Measurements from ENCODE around the gene GOPC.

GOPC gene

DNA sequence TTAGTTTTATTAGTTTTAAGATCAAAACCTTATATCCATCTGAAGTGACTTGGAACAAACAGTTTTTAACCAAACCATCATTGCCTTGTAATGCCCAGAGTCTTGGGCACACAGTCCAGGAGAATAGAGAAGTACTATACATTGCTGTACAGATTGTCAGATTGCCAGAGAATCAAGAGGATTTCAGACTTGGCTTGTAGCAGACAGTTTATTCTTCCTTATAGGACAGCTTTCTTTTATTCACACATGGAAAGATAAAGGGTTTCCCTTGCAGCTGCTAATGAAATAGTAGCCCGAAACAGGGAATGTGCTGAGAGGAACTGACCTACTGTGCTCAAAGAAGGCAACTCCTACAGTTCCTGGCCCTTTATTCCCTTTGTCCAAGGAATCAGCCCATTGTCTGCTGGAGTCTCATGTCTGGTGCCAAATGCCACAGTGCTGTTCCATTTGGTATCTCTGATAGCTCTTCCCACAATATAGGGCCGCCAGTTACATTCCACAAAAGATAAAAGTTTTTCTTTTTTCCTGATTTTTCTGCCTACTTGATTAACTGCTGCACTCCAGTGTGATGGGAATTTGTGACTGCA is 89.2 kb downstream of the GOPC start:
- Histone ChIP-seq H2AFZ (ENCODE audit: low read depth, low read length) (no peak overlapping the region), H3K27me3 (ENCODE audit: insufficient read depth, low read length) (no peaks in the 10 kb centered on the region), H3K4me1 (ENCODE audit: insufficient read depth, low read length) (peaks cover 12% of the 10 kb centered on the region), H3K4me3 (ENCODE audit: low read length) (no peak overlapping the region), H3K9me3 (ENCODE audit: low read length) (no peaks in the 10 kb centered on the region), H3K36me3 (ENCODE audit: insufficient read depth, low read length) (no peaks in the 10 kb centered on the region)

DNA sequence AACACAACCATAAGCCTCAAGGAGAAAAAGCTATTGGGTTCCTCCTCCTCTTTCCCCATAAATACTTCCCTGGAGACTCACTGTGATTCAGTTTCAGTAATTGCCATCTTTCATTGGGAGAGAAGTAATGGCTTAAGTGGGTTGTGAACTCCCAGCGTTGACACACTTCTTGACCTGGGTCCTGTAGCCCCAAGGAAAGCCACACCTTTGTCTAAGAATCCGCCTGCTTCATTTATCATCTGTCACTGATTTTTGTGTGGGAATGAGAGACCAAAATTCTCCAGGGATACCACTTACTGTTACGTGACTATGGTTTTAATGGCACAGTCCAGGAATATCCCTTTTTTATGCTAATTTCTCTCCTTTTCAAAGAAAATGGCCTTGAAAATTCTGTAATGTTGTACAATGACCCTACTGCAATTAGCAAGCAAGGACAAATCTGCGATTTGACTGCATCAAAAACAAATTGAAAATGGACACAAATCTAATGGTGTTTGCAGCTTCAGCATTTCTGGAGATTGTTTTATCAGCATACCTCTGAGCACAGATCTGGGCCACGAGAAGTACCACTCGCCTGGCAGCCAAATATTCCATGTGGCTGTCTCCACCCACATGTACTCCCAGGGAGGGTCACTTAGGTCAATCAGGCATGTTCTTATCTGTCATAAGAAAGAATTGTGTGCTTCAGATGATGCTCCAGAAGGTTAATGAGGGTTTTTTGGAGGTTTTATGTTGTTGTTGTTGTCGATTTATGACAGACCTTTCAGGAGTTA is 90.1 kb downstream of the GOPC start:
- Histone ChIP-seq H3K4me1 (ENCODE audit: insufficient read depth, low read length) (peaks cover 16% of the 10 kb centered on the region), H3K27me3 (ENCODE audit: insufficient read depth, low read length) (no peaks in the 10 kb centered on the region), H3K9me3 (ENCODE audit: low read length) (no peaks in the 10 kb centered on the region), H3K4me3 (ENCODE audit: low read length) (no peak overlapping the region), H3K36me3 (ENCODE audit: insufficient read depth, low read length) (no peaks in the 10 kb centered on the region), H2AFZ (ENCODE audit: low read depth, low read length) (no peak overlapping the region)
